Spleen (tissue), 7 donors: ENCODE data around the gene LOXHD1.

Source experiments
- POLR2A ChIP-seq, 3 donors: fragments of 450-650 bp; IDR thresholded peaks; one replicate each; pipeline ENCODE4 v1.5.1; 2017; ENCODE audit warnings: antibody characterized with exemption in 3 of 3, mild to moderate bottlenecking in 1 of 3
- POLR2AphosphoS5 ChIP-seq, 3 donors: sonication (generic); formaldehyde crosslinking; IDR thresholded peaks; one replicate each; pipeline ENCODE4 v1.5.1; 2017; ENCODE audit warnings: antibody characterized with exemption in 3 of 3
- TF ChIP-seq, protein P1 (sequence below), 11 experiments: fragments of 200-600 bp in 7 of 11; fragments of 450-650 bp in 4 of 11; sonication (generic) in 4 of 11; IDR thresholded peaks in 8 of 11; conservative IDR thresholded peaks in 3 of 11; 1 replicate in 7 of 11; 2 replicates in 4 of 11; pipeline versions ENCODE4 v1.4.0 to v1.8.0; 2016 to 2021; ENCODE audit warnings: antibody characterized with exemption in 11 of 11, inconsistent platforms in 4 of 11, mild to moderate bottlenecking in 1 of 11
- donor health status: DM: no; HTN: no; CAD: no; lungs with moderate emphysema.
- donor health status: DM: no; HTN: no; CAD: no.
- donor health status: DM: no; HTN: no; CAD: no.

DNA sequence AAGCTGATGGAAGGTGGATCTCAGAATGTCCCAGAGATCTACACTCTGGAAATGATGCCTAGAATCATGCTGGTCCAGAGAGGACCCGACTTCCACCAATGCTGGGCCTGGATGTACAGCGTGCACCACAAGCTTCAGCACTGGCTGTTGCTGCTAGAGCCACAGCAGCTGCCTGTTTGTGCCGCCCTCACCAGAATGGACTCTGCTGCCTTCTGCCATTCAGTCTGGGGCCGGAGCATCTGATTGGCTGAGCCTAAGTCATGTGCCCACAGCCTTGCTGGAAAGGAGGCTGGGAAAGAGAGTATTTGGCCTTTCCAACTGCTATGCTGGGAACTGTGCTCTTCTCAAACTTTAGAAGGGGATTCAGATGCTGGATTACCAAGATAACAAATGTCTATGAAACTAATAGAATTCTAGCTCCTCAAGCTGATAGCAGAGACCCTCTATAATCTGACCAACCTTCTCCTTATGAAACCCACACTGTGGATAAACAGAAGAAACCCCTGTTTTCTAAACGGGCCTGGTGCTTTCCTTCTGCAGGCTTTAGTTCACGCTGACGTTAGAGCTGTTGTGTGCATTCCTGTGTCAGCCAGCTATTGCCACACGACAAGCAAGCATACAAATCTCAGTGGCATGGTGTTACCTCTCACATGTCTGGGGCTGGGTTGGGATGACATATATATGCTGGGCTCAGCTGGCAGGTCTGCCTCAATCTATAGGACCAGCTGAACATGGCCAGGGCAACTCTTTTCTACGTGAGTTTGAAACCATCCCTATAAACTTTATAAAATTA, 4.1 kb upstream of the LOXHD1 start:
- TF ChIP-seq, protein P1, sequence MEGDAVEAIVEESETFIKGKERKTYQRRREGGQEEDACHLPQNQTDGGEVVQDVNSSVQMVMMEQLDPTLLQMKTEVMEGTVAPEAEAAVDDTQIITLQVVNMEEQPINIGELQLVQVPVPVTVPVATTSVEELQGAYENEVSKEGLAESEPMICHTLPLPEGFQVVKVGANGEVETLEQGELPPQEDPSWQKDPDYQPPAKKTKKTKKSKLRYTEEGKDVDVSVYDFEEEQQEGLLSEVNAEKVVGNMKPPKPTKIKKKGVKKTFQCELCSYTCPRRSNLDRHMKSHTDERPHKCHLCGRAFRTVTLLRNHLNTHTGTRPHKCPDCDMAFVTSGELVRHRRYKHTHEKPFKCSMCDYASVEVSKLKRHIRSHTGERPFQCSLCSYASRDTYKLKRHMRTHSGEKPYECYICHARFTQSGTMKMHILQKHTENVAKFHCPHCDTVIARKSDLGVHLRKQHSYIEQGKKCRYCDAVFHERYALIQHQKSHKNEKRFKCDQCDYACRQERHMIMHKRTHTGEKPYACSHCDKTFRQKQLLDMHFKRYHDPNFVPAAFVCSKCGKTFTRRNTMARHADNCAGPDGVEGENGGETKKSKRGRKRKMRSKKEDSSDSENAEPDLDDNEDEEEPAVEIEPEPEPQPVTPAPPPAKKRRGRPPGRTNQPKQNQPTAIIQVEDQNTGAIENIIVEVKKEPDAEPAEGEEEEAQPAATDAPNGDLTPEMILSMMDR (IDR thresholded peaks at IDR 0.05 in 8 of 11, conservative IDR thresholded peaks at IDR 0.05 in 3 of 11): no peak
- TF ChIP-seq POLR2AphosphoS5 (IDR thresholded peaks at IDR 0.05): no peak
- TF ChIP-seq POLR2A (IDR thresholded peaks at IDR 0.05): no peak
